HG02763 (cell line): ENCODE measurements around the gene NFAT5.
"Not testable (repeated sequence)": the region's sequence is repeated elsewhere in the genome, so short reads cannot be mapped to it uniquely, and the experiment has no call there.

Experiments used
- ATAC-seq: cut with Tn5 transposase; IDR thresholded peaks from one replicate; pipeline ENCODE4 v1.9.1; 2021; ENCODE audit warnings: mild to moderate bottlenecking, moderate library complexity; ENCODE audit not compliant: unreplicated experiment

NFAT5 gene

GRCh38 chr16:69565671-69566239, at the start of gene NFAT5:
Gene NFAT5 (plus strand): TSS chr16:69565966. CDS start chr16:69566302, 336 bp downstream.
- peak; percentile 58 for ATAC-seq

GRCh38 chr16:69517914-69518313, 47.9 kb upstream of the NFAT5 start:
- not testable (repeated sequence) for ATAC-seq

GRCh38 chr16:69520413-69520799, 45.4 kb upstream of the NFAT5 start:
- ATAC-seq = no peak

- peak; percentile 61 for ATAC-seq
Measured at GRCh38 chr16:69520800-69521602, 44.8 kb upstream of the NFAT5 start.

- no peak for ATAC-seq
Measured at GRCh38 chr16:69522041-69522578, 43.7 kb upstream of the NFAT5 start.

GRCh38 chr16:69522732-69523404, 42.9 kb upstream of the NFAT5 start:
- no peak for ATAC-seq

- ATAC-seq = no peak
Measured at GRCh38 chr16:69523566-69524305, 42.0 kb upstream of the NFAT5 start.

- ATAC-seq = no peak
Measured at GRCh38 chr16:69526831-69527655, 38.7 kb upstream of the NFAT5 start.

GRCh38 chr16:69531988-69532387, 33.8 kb upstream of the NFAT5 start:
- no peak for ATAC-seq

GRCh38 chr16:69532641-69533455, 32.9 kb upstream of the NFAT5 start:
- no peak for ATAC-seq

- no peak for ATAC-seq
Measured at GRCh38 chr16:69534720-69535119, 31.0 kb upstream of the NFAT5 start.

GRCh38 chr16:69535123-69536050, 30.4 kb upstream of the NFAT5 start:
- no peak for ATAC-seq

GRCh38 chr16:69537706-69538080, 28.1 kb upstream of the NFAT5 start:
- ATAC-seq = no peak

GRCh38 chr16:69538808-69539207, 27.0 kb upstream of the NFAT5 start:
- ATAC-seq = no peak

- no peak for ATAC-seq
Measured at GRCh38 chr16:69542974-69543373, 22.8 kb upstream of the NFAT5 start.

GRCh38 chr16:69544088-69544487, 21.7 kb upstream of the NFAT5 start:
- ATAC-seq = no peak

GRCh38 chr16:69546663-69547062, 19.1 kb upstream of the NFAT5 start:
- not testable (repeated sequence) for ATAC-seq

- ATAC-seq = no peak
Measured at GRCh38 chr16:69553332-69553731, 12.4 kb upstream of the NFAT5 start.
